GM12875 (cell line): ENCODE data around the gene CNTLN.
"Not testable (repeated sequence)": the region's sequence is repeated elsewhere in the genome, so short reads cannot be mapped to it uniquely, and the experiment has no call there.

ENCODE experiments used
- H3K4me3 ChIP-seq: one replicate; pipeline ENCODE4 v1.5.1; 2011; ENCODE audit warnings: low read depth, low read length, control low read depth
- TF ChIP-seq, protein P1 (sequence below): IDR thresholded peaks from 2 replicates; pipeline ENCODE4 v1.5.1; 2011; ENCODE audit warnings: low read depth, mild to moderate bottlenecking, control low read depth, inconsistent platforms, low read length, moderate library complexity, borderline replicate concordance; ENCODE audit not compliant: insufficient read depth

The CNTLN gene

DNA sequence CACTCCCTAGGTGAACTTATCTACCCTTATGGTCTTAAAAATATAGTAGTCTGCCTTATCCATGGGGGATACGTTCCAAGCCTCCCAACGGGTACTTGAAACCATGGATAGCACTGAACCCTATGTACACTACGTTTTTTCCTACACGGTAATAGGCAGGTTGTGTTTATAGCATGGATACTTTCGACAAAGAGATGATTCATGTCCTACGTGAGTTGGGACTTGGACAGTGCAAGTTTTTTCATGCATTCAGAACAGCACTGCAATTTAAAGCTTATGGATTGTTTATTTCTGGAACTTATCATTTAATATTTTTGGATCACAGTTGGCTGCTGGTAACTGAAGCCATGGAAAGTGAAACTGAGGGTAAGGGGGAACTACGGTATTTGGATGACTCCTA, 88.1 kb downstream of the CNTLN start:
- TF ChIP-seq, protein P1, sequence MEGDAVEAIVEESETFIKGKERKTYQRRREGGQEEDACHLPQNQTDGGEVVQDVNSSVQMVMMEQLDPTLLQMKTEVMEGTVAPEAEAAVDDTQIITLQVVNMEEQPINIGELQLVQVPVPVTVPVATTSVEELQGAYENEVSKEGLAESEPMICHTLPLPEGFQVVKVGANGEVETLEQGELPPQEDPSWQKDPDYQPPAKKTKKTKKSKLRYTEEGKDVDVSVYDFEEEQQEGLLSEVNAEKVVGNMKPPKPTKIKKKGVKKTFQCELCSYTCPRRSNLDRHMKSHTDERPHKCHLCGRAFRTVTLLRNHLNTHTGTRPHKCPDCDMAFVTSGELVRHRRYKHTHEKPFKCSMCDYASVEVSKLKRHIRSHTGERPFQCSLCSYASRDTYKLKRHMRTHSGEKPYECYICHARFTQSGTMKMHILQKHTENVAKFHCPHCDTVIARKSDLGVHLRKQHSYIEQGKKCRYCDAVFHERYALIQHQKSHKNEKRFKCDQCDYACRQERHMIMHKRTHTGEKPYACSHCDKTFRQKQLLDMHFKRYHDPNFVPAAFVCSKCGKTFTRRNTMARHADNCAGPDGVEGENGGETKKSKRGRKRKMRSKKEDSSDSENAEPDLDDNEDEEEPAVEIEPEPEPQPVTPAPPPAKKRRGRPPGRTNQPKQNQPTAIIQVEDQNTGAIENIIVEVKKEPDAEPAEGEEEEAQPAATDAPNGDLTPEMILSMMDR = no peak
- no peak overlapping the region for H3K4me3 ChIP-seq

- H3K4me3 ChIP-seq = no peak overlapping the region
These were observed 90.6 kb downstream of the CNTLN start for GRCh38 chr9:17225407-17225806.

DNA sequence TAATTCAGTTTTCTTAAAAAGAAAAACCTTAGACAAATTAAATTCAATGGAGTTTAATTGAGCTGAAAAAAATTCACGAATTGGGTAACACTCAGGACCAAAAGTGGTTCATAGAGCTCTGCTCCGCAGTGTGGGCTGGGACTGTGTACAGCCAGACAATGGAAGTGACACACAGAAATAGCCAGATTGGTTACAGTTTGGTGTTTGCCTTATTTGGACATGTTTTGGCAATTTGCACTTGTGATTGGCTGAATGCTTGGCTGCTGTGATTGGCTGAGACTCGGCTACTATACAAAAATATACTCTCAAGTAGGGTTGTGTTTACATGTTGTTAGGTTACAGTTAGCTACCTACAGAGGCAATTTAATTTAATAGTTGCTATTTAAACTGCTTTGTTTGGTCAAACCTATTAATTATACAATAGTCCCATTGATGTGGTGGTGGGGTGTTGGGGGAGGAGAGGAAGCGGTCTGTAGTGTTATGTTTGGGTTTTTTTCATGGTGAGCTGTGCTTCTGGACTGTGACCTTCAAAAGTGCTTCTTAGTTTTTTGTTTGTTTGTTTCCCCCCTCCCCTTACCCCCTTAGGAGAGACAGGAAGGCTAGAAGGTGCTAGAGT, 95.2 kb downstream of the CNTLN start:
- H3K4me3 ChIP-seq = no peak overlapping the region
- TF ChIP-seq, protein P1 = no peak

More at GRCh38 chr9:17225407-17225806, 90.6 kb downstream of the CNTLN start:
- TF ChIP-seq, protein P1 = no peak

GRCh38 chr9:17230646-17231045, 95.8 kb downstream of the CNTLN start:
- no peak overlapping the region for H3K4me3 ChIP-seq

GRCh38 chr9:17236147-17236546, 101.3 kb downstream of the CNTLN start:
- TF ChIP-seq, protein P1 = no peak
- H3K4me3 ChIP-seq = no peak overlapping the region

More at GRCh38 chr9:17230646-17231045, 95.8 kb downstream of the CNTLN start:
- TF ChIP-seq, protein P1 = no peak

DNA sequence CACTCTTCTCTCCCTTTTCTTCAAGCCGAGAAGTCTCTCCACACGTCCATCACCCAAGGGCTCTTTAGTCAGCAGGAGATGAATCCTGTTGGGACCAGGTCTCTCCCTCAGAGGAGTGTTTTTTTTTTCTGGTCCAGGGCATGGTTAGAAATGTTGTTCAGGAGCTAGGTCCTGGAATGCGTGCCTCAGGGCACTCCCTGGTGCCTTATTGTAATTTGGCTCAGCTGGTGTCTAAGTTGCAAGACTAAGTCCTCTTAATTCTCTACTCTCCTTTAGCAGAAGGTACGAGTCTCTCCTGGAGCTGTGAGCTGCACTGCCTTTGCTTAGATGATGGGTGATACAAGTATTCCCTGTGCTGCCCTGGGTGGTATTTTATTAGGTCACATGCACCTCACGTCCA, 111.9 kb downstream of the CNTLN start:
- TF ChIP-seq, protein P1 = no peak
- no peak overlapping the region for H3K4me3 ChIP-seq

GRCh38 chr9:17251100-17251499, 116.3 kb downstream of the CNTLN start:
- no peak overlapping the region for H3K4me3 ChIP-seq
- TF ChIP-seq, protein P1 = no peak

DNA sequence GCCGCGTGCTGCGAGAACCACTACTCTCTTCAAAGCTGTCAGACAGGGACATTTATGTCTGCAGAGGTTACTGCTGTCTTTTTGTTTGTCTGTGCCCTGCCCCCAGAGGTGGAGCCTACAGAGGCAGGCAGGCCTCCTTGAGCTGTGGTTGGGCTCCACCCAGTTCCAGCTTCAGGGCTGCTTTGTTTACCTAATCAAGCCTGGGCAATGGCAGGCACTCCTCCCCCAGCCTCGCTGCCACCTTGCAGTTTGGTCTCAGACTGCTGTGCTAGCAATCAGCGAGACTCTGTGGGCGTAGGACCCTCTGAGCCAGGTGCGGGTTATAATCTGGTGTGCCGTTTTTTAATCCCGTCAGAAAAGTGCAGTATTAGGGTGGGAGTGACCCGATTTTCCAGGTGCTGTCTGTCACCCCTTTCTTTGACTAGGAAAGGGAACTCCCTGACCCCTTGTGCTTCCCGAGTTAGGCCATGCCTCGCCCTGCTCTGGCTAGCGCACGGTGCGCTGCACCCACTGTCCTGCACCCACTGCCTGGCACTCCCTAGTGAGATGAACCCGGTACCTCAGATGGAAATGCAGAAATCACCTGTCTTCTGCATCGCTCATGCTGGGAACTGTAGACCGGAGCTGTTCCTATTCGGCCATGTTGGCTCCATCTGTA, 133.8 kb downstream of the CNTLN start:
- H3K4me3 ChIP-seq = not testable (repeated sequence)
